GM12801 (cell line): Measurements from ENCODE around the gene USP46.
A peak's percentile ranks its signal among the peaks of the same experiment; 100 is the strongest.

Source experiments
- TF ChIP-seq, protein P1 (sequence below): IDR thresholded peaks from one replicate; pipeline ENCODE4 v1.5.1; 2011; ENCODE audit warnings: control low read depth; ENCODE audit not compliant: insufficient read length; ENCODE audit errors: extremely low read depth

The USP46 gene

GRCh38 chr4:52554612-52555355 lies 104.3 kb downstream of the USP46 start:
- TF ChIP-seq, protein P1, sequence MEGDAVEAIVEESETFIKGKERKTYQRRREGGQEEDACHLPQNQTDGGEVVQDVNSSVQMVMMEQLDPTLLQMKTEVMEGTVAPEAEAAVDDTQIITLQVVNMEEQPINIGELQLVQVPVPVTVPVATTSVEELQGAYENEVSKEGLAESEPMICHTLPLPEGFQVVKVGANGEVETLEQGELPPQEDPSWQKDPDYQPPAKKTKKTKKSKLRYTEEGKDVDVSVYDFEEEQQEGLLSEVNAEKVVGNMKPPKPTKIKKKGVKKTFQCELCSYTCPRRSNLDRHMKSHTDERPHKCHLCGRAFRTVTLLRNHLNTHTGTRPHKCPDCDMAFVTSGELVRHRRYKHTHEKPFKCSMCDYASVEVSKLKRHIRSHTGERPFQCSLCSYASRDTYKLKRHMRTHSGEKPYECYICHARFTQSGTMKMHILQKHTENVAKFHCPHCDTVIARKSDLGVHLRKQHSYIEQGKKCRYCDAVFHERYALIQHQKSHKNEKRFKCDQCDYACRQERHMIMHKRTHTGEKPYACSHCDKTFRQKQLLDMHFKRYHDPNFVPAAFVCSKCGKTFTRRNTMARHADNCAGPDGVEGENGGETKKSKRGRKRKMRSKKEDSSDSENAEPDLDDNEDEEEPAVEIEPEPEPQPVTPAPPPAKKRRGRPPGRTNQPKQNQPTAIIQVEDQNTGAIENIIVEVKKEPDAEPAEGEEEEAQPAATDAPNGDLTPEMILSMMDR: no peak

DNA sequence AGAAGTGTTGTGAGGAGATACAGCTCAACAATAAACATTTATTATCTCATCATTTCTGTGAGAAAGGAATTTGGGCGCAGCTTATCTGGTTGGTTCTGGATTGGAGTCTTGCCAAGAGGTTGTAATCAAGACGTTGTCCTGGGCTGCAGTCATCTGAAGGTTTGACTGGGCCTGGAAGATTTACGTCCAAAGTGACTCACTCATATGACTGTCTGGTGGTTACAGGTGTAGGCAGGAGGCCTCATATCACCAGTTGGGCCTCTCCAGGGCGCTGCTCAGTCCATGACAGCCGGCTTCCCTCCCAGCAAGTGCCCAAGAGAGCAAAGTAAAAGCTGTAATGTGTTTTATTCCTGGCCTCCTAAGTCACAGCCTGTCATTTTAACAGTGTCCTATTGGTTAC lies 106.3 kb downstream of the USP46 start:
- TF ChIP-seq, protein P1: no peak

DNA sequence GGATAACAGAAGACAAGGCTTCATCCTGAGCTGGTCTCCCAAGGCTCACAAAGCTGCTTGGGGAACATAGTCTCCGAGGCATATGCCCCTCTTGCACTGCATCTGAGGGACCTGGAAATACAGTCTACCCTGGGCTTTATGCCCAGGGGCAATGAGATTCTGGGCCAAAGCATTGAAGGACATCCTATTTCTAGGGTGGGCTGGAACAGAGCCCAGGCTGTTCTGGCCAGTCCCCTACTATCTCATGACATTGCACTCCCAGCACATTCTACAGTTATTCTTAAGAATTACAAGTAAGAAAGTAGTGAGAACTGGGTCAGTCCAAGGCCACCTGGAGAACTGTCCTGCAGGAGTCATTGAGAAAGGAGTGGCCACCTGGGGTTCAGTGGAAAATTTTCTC lies 107.6 kb downstream of the USP46 start:
- TF ChIP-seq, protein P1: no peak

GRCh38 chr4:52550186-52550585 lies 108.9 kb downstream of the USP46 start:
- TF ChIP-seq, protein P1: no peak

GRCh38 chr4:52548818-52549570 lies 110.1 kb downstream of the USP46 start:
- TF ChIP-seq, protein P1: no peak

DNA sequence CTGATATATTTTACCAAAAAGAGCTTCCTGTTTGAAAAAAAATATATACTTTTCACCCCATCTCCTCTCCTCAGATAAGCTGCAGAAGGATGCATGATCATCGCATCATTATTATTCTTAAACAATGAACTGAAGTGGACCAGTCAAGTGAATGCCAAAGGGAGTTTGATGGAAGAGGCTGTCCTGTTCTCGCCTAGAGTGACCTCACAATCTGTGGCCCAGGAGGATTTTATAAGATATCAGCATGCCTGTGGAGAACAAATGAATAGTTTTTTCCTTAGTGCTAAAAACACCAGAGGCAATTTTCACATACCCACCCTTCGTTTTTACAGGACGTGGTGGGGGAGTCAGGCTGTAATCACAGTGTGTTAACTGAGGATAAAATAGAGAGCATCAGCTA lies 112.7 kb downstream of the USP46 start:
- TF ChIP-seq, protein P1: no peak

- TF ChIP-seq, protein P1: peak; percentile 29
Observed at GRCh38 chr4:52545099-52546069, 113.7 kb downstream of the USP46 start.
